NCI-H526 (cell line): ENCODE measurements around the gene LNPK.
"Not testable (repeated sequence)": the region's sequence is repeated elsewhere in the genome, so short reads cannot be mapped to it uniquely, and the experiment has no call there.

ENCODE experiments used
- DNase-seq, 2 experiments: peaks; one replicate each; lab custom pipeline; 2025; lab: John Stamatoyannopoulos, UW

The LNPK gene, protein sequence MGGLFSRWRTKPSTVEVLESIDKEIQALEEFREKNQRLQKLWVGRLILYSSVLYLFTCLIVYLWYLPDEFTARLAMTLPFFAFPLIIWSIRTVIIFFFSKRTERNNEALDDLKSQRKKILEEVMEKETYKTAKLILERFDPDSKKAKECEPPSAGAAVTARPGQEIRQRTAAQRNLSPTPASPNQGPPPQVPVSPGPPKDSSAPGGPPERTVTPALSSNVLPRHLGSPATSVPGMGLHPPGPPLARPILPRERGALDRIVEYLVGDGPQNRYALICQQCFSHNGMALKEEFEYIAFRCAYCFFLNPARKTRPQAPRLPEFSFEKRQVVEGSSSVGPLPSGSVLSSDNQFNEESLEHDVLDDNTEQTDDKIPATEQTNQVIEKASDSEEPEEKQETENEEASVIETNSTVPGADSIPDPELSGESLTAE

DNA sequence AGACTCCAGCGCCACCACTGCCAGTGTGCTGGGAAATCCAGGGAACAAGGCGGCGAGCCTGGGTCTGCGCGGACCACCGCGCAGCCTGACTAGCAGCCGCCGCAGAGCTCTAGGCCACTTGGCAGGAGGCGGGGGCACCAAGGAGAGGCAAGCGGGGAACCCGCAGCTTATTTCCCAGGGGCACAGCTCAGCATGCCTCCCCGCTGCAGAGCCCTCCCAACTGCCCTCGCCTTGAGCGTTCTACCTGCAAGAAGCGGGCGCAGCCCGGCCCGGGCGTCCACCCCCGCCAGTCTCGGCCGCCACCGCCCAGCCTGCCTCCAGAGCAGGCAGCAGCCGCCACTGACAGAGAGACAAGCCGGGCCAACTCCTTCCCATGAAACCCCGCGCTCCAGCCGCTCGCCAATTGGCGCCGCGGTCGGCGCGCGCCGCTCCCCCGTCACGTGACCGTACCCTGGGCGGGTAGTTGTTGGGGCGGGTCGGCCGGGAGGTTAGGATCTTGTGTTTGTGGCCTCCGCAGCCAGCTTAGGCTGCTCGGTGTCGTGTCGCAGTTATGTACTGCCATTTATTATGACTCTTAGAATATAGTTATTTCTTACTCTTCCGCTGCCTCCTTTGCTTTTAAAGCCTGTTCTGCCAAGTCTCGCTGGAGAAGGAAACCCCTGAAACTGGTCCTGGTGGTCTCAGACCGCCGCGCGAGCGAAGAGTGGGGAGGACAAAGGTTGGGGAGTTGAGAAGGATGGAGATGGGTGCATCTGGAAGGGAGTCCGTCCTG lies at the start of gene LNPK:
LNPK (minus strand) TSS at position 352 of the 772 bp plus-strand sequence. CDS start 6,683 bp downstream, outside the sequence.
- peak; percentile 86 to 96 for DNase-seq

DNA sequence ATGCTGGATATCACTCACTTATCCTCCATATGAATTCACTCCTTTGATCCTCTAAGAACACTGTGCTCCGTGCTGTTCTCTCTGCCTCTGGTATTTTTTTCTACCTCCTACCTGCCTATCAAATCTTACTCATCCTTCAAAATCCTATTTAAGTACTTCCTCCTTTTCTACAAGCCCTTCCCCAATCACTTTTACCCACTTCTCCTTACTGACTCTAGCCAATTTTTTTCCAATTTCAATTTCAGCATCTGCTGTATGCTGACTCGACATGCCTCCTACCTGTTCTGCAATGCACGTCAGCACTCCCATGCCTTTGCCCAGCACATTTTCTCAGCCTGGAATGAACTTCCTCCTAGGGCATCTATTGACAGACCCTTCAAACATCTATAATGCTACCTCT lies 37.3 kb upstream of the LNPK start:
- DNase-seq, result no peak

DNA sequence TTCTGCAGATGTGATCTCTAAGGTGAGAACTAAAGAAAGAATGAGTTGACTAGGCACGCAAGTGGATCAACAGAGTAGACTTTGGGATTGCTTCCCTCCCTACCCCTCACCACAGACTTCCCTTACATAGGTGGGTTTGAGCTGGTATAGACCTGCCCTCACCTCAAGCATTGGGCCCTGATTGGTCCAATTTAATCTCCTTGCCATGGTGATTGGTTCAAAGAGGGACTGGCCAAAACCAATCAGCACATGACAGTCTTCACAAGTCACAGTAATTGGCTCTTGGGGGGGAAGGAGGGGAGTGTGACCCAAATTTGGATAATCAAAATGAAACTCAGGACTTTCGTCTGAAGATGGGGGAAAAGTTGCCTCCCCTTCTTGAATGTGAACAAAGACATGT lies 36.6 kb upstream of the LNPK start:
- no peak for DNase-seq

DNA sequence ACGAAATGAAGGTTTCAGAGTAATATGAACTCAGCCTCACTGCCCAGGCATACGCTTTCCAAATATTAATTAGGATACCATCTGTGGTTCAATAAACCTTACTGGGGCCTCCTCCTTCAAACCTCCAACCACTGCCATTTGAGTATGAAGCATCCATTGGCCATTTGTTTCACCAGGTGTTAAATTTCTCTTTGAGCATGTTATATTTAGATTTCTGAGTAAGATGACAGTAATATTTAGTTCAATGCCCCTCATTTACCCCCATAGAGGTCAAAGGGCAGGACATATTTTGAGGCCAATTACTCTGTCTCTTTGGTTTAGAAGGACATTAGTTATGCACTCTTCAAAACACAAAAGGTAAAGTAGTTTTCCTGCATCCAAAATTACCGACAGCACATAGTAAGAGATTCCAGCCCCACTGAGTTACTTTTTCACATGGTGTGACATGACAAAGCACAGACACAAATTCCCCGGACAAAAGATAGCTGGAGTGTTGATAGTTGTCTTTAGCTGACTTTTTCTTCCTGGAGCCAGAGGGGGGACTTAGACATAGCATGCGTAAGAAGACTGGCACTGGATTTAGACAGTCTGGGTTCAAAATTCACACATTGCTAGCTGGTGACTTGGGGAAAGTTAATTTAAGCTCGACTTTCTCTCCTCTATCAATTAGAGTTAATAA lies 33.1 kb upstream of the LNPK start:
- DNase-seq, result no peak

DNA sequence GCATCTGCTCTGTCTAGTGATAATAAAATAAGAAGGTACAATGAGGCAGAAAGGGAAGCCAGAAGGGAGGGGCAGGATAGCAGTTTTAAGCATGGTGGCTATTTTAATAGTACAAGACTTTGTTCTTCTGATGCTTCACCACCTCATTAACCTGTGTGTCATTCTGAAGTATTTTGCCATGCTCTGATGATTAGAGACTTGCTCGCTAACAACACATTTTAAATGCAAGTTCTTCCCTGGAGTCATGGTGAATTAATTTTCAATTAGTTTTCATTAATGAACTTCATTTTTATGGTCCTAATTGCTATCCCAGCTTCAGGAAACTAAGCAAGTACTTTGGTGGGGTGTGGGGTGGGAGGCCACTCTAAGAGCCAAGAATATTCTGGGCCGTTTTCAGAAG lies 25.7 kb upstream of the LNPK start:
- no peak for DNase-seq

DNA sequence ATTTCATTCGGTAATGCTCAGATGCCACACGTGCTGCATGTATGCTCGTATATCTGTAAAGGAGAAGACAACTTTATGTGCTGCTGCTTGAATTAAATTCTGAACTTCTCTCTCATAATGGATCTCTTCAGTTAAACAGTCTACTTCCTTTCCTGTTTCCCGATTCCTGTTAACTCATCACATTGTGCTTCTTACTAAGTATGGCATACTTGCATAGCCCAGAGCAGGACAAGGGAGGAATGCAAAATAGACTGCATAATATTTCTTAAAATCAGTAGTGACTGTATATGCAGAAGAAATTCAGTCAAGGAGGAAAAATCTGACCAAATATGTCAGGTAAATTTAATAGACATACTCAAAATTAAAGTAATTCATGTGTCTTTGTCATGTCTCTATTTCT lies 23.9 kb upstream of the LNPK start:
- no peak for DNase-seq

DNA sequence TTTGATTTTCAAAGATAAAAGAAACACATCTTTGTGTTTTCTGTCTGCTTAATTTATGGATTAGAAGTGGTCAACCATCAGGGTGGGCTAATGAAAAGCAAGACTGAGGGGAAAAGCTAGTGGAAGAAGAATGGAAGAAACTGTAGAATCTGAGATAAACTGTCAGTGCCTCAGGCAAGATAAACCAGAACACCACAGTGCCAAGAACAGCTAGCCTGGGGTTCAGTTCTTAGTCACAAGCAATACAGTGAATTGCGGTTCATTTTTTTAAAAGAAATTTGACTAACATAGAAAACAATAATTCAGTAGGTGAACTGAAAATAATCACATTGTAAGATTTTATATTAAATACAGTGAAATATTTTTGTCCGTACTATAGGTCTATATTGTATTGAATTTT lies 22.0 kb upstream of the LNPK start:
- no peak for DNase-seq

DNA sequence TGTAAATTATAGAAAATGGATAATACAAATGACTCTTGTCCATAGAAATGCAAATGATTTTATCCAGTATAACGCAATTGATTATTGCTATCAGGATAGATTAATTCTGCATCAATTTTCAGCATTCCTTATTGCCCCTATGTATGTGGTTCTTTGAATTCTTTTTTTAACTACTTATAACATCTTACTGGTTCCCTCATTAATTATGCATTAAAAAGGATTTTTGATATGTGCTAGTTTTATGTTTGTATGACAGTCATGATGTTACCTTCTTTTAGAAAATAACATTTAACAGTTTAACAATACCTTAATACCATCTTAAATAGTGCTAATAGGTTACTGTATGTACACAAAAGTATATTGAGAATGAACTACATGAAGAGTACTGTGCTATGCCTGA lies 20.0 kb upstream of the LNPK start:
- no peak for DNase-seq

DNA sequence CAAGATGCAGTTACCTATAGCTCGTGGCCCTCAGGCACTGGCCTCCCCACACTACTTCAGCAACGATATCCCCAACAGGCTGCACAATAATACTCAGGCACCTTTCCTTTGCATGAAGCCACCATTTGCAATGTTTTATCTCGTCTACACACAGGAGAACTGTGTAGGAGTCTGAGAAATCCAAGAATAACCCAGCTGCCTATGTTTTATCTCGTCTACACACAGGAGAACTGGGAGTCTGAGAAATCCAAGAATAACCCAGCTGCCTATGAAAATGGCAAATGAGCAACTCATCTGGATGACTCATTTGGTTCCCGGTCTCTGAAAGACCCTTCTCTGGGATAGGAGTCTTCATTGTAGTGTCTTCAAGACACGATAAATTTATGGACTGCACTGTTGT lies 18.3 kb upstream of the LNPK start:
- DNase-seq, result no peak

DNA sequence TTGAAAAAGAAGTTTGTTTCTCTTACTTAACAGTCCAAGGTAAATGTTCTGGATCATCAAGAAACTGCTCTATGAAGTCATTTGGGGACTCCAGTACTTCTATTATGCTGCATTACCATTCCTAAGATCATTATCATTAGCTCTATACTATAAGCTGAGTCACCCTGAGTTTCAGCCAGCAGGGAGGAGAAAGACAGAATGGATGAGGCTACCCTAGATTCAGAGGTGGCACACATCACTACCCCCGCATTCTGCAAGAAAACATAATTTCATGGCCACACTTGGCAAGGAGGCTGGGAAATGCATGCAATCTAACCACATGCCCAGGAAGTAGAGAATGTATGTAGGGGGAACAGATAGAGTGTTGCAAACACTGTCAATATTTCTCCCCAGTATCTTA lies 16.6 kb upstream of the LNPK start:
- DNase-seq, result no peak

DNA sequence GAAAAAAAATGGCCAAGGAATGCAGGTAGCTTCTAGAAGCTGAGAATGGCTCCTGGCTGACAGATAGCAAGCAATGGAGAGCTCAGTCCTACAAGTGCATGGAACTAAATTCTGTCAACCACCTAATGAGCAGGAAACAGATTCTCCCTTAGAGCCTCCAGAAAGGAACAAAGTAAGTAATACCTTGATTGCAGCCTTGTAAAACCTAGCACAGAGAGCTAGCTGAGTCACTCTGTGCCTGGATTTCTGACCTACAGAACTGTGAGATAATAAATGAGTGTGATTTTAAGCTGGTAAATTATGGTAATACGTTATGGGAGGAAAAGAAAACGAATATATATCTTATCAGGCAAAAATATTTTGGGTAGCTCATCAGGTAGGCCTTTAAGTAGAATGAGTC lies 7.4 kb upstream of the LNPK start:
- no peak for DNase-seq

DNA sequence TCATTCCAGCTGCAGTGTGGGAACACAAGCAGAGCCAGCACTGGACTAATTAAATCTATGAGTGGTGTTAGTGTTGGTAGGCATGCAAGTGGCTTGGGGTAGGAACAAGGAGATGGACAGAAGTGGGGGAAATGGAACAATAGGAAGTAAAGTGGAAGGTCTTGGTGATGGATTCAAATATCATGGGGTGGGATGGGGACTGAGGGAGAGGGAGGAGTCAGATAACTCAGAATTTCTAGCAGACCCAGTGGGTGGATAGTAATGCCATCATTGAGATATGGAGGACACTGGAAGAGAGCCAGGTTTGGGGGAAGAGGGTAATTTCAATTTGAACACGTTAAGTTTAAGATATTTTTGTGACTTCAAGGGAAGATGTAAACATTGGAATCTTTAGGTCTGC lies 2.9 kb upstream of the LNPK start:
- DNase-seq, result no peak

DNA sequence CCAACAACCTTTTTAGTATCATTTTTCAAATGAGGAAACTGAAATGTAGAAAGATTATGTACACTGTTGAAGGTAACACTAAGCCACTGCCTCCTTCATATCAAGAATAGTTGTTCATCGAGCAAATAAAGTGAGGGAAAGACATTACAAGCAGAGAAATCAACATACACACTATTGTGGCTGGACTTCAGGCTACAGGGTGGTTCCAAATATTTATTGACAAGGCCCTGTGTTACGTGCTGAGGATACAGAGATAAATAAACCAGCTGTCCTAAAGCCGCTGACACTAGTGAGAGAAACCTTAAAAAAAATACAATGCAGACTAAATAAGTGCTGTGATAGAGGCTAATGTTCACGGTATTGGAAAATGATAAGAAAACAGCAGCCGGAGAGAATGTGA lies 1.9 kb upstream of the LNPK start:
- DNase-seq, result no peak

DNA sequence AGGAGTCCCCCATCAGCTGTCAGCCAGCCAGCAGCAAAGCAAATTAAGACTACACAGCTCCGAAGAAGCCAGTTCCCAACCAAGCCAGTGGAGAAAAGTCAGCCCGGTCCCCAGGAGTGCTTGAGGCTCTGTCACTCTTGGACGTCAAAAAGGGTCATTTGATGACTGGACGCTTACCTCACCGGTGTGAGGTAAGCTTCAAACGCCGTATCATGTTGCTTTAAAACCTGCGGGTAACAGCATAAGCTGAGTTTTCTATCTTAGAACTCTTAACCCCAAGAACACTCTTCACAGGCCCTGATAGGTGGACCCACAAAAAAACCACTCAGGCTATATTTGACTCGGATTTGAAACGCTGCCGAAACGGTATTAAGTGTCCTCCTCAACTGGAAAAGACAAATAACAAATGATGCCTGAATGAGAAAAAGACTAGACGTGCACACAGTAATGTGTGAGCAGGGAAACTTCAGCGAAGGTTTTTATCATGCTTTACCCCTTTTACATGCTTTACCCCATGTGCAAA lies 682 bp upstream of the LNPK start:
- DNase-seq, result peak; percentile 11 to 58

DNA sequence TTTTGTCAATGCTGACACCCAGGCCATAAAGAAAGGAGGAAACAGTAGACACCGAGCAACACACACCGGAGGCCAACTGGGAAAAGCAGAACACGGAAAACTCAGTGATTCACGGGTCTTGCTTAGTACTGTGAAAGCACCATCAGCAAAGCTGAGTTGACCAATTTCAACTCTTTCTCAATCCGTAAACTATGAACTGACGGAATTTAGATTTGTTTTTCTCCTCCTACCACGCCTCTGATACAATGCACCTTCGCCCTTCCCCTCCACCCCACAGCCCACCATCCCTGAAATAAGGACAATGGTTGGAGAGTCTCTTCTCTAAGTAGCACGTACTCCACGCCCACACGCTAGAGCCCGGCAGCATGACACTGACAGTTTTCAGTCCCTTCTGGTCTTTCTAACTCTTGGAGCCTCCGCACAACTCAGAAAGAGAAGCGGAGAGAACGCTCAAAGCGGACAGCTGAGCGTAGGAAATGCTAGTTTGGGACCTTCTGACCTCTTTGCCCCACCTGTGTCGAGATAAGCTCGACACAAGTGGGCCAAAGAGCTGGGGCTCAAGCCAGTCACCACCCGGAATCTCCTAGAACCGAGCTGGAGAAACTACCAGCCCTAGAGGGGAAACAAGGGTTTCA lies 669 bp downstream of the LNPK start:
- DNase-seq, result peak; percentile 69 to 75

DNA sequence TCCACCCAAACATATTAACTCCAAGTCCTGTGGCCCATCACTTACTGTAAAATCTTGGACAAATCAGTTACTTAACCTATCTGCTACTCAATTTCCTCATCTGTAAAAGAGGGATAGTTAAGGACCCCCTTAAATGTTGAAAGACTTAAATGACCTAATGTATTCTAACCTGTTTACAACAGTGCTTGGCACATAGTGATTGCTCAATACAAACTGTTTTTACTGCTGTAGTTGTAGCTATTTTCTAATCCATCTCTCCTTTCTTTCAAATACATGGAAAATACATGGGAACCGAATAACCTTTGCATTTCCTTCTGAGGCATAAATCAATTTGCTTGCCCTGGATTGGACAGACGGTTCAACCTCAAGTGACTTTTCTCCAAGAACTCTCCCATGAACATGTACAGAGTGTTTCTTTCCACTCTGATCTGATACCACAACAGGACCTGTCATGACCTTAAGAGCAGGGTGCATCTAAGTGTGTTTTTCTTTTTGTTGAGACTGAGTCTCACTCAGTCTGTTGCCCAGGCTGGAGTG lies 2.7 kb downstream of the LNPK start:
- DNase-seq, result no peak

DNA sequence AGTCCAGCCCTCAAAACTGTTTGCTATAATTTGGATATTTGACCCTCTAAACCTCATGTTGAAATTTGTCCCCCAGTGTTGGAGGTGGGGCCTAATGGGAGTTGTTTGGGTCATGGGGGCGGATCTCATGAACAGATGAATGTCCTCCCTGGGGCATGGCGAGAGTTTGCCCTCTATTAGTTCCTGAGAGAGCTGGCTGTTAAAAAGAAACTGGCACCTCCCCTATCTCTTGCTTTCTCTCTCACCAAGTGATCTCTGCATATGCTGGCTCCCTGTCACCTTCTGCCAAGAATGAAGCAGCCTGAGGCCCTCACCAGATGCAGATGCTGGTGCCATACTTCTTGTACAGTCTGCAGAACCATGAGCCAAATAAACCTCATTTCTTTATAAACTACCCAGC lies 12.0 kb downstream of the LNPK start:
- DNase-seq, result no peak

DNA sequence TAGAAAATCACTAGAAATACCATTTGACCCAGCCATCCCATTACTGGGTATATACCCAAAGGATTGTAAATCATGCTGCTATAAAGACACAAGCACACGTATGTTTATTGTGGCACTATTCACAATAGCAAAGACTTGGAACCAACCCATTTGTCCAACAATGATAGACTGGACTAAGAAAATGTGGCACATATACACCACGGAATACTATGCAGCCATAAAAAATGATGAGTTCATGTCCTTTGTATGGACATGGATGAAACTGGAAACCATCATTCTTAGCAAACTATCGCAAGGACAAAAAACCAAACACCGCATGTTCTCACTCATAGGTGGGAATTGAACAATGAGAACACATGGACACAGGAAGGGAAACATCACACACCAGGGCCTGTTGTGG lies 14.9 kb downstream of the LNPK start:
- not testable (repeated sequence) for DNase-seq

DNA sequence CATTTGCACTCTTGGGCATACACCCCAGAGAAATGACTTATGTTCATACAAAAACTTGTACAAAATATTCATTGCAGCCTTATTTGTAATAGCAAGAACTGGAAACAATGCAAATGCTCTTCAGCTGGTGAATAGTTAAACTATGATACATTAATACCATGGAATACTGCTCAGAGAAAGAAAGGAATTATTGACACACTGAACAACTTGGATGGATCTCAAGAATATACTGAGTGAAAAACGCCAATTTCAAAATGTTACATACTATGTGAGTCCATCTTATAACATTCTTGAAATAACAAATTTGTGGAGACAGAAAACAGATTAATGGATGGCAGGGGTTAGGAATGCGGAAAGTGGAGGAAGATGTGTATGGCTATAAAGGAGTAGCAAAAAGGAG lies 17.2 kb downstream of the LNPK start:
- DNase-seq, result no peak

DNA sequence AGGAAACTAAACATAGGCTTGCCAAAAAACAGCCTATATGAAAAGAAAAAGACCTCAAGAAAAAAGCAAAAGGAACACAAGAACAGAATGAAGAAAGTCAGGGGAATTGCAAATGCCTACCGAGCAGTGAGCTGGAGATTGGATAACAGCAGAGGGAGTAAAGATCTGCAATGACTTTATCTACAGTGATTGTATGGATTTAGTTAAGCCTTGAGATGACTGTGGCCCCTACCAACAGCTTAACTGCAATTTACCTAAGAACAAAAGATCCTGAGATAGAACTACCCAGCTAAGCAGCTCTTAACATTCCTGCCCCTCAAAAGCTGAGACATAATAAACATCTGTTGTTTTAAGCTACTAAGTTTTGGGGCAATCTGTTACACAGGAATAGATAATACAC lies 20.5 kb downstream of the LNPK start:
- no peak for DNase-seq

DNA sequence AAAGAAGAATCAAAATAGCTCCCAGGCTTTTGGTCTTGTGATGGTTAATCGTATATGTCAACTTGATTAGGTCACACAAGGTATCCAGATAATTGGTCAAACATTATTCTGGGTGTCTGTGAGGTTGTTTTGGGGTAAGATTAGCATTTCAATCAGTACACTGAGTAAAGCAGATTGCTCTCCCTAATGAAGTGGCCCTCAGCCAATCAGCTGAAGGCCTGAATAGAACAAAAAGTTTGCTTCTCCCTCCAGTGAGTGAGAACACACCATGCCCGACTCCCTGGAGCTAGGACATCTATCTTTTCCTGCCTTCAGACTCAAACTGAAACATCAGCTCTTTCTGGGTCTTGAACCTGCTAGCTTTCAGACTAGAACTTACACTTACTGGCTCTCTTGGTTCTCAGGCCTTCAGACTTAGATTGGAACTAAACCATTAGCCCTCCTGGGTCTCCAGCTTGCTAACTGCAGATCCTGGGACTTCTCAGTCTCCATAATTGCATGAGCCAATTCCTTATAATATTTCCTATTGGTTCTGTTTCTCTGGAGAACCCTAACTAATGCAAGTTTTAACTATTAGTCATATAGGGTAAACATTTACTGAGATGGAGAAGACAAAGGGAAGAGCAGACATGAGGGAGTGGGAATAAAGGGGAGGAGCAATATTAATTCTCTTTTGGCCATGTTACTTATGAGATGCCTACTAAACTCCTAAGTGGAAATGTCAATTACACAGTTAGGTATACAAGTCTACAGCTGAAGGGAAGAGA lies 25.5 kb downstream of the LNPK start:
- DNase-seq, result no peak
